ENCODE measurements around the gene TKT.

Gene TKT

GRCh38 chr3:53198256-53198977 is 57.4 kb downstream of the TKT start:
- no peak for DNase-seq (ENCODE audit: low read depth in 2 of 2)

- DNase-seq (ENCODE audit: low read depth in 2 of 2): peak; percentile 28 to 31
Observed at GRCh38 chr3:53196575-53197407, 59.0 kb downstream of the TKT start.

GRCh38 chr3:53195602-53196574 is 59.9 kb downstream of the TKT start:
- peak; percentile 46 to 60 for DNase-seq (ENCODE audit: low read depth in 2 of 2)

- no peak for DNase-seq (ENCODE audit: low read depth in 2 of 2)
Observed at GRCh38 chr3:53195066-53195450, 60.8 kb downstream of the TKT start.

GRCh38 chr3:53194210-53195065 is 61.4 kb downstream of the TKT start:
- DNase-seq (ENCODE audit: low read depth in 2 of 2): no peak

- no peak for DNase-seq (ENCODE audit: low read depth in 2 of 2)
Observed at GRCh38 chr3:53193466-53194209, 62.2 kb downstream of the TKT start.

GRCh38 chr3:53192608-53193007 is 63.2 kb downstream of the TKT start:
- no peak for DNase-seq (ENCODE audit: low read depth in 2 of 2)

- DNase-seq (ENCODE audit: low read depth in 2 of 2): no peak
Observed at GRCh38 chr3:53191836-53192480, 63.9 kb downstream of the TKT start.

- DNase-seq (ENCODE audit: low read depth in 2 of 2): no peak
Observed at GRCh38 chr3:53190659-53191058, 65.2 kb downstream of the TKT start.

GRCh38 chr3:53189276-53189675 is 66.5 kb downstream of the TKT start:
- DNase-seq (ENCODE audit: low read depth in 2 of 2): no peak

GRCh38 chr3:53188720-53189119 is 67.1 kb downstream of the TKT start:
- DNase-seq (ENCODE audit: low read depth in 2 of 2): no peak

GRCh38 chr3:53188136-53188685 is 67.6 kb downstream of the TKT start:
- DNase-seq (ENCODE audit: low read depth in 2 of 2): no peak

- DNase-seq (ENCODE audit: low read depth in 2 of 2): no peak
Observed at GRCh38 chr3:53187430-53187829, 68.4 kb downstream of the TKT start.

GRCh38 chr3:53186726-53187125 is 69.1 kb downstream of the TKT start:
- no peak for DNase-seq (ENCODE audit: low read depth in 2 of 2)

GRCh38 chr3:53185761-53186465 is 69.9 kb downstream of the TKT start:
- no peak for DNase-seq (ENCODE audit: low read depth in 2 of 2)

GRCh38 chr3:53184701-53185100 is 71.1 kb downstream of the TKT start:
- DNase-seq (ENCODE audit: low read depth in 2 of 2): no peak

GRCh38 chr3:53183514-53183913 is 72.3 kb downstream of the TKT start:
- no peak for DNase-seq (ENCODE audit: low read depth in 2 of 2)

GRCh38 chr3:53182764-53183355 is 73.0 kb downstream of the TKT start:
- DNase-seq (ENCODE audit: low read depth in 2 of 2): no peak
